ENCODE measurements around the gene MRPS2.
"Not testable (repeated sequence)": the region's sequence is repeated elsewhere in the genome, so short reads cannot be mapped to it uniquely, and the experiment has no call there.

Gene MRPS2

GRCh38 chr9:135533113-135533512 lies 32.6 kb downstream of the MRPS2 start:
- H3K4me1 ChIP-seq (ENCODE audit: control insufficient read depth, insufficient read depth, low read length), result no peaks in the 10 kb centered on the region
- H3K9me3 ChIP-seq (ENCODE audit: control insufficient read depth, low read length), result peaks cover 4% of the 10 kb centered on the region
- H3K36me3 ChIP-seq (ENCODE audit: control insufficient read depth, insufficient read depth, low read length, severe bottlenecking), result no peaks in the 10 kb centered on the region
- H3K4me3 ChIP-seq (ENCODE audit: low read length), result no peak overlapping the region
- no peak for DNase-seq (ENCODE audit: low read depth)
- no peak overlapping the region for H3K9ac ChIP-seq (ENCODE audit: low read length)
- H3K27me3 ChIP-seq (replicated peaks; ENCODE audit: control insufficient read depth, insufficient read depth, low read length), result peaks cover 32% of the 10 kb centered on the region

DNA sequence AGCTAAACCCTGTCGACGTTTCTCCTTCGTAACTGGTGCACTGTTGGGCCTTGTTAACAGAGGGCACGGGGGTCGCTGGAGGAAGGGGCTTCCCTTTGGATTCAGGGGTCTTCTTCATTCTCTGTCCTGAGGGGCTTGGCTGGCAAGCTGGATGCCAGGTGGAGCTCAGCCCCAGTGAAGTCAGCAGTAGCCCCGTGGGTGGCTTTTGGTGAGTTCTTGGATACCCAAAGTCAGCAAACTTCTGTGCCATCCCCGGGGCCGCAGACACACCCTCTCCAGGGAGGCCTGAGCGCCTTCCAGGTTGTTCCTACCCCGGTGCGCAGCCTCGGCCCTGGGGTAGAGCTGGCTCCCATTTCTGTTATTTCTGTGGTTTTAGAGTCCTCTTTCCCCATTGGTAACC lies 33.2 kb downstream of the MRPS2 start:
- no peak overlapping the region for H3K4me3 ChIP-seq (ENCODE audit: low read length)
- peaks cover 4% of the 10 kb centered on the region for H3K9me3 ChIP-seq (ENCODE audit: control insufficient read depth, low read length)
- no peaks in the 10 kb centered on the region for H3K4me1 ChIP-seq (ENCODE audit: control insufficient read depth, insufficient read depth, low read length)
- H3K9ac ChIP-seq (ENCODE audit: low read length), result no peak overlapping the region
- H3K27me3 ChIP-seq (replicated peaks; ENCODE audit: control insufficient read depth, insufficient read depth, low read length), result peaks cover 29% of the 10 kb centered on the region
- no peak for DNase-seq (ENCODE audit: low read depth)
- no peaks in the 10 kb centered on the region for H3K36me3 ChIP-seq (ENCODE audit: control insufficient read depth, insufficient read depth, low read length, severe bottlenecking)

GRCh38 chr9:135534192-135534711 lies 33.8 kb downstream of the MRPS2 start:
- H3K27me3 ChIP-seq (replicated peaks; ENCODE audit: control insufficient read depth, insufficient read depth, low read length), result peaks cover 33% of the 10 kb centered on the region
- H3K36me3 ChIP-seq (ENCODE audit: control insufficient read depth, insufficient read depth, low read length, severe bottlenecking); H3K4me3 ChIP-seq (ENCODE audit: low read length); DNase-seq (ENCODE audit: low read depth); H3K9ac ChIP-seq (ENCODE audit: low read length); H3K9me3 ChIP-seq (ENCODE audit: control insufficient read depth, low read length); H3K4me1 ChIP-seq (ENCODE audit: control insufficient read depth, insufficient read depth, low read length): not testable (repeated sequence)

GRCh38 chr9:135534826-135535225 lies 34.3 kb downstream of the MRPS2 start:
- not testable (repeated sequence) for H3K9me3 ChIP-seq (ENCODE audit: control insufficient read depth, low read length); H3K9ac ChIP-seq (ENCODE audit: low read length); H3K4me3 ChIP-seq (ENCODE audit: low read length); H3K36me3 ChIP-seq (ENCODE audit: control insufficient read depth, insufficient read depth, low read length, severe bottlenecking); H3K4me1 ChIP-seq (ENCODE audit: control insufficient read depth, insufficient read depth, low read length); DNase-seq (ENCODE audit: low read depth)
- peaks cover 31% of the 10 kb centered on the region for H3K27me3 ChIP-seq (replicated peaks; ENCODE audit: control insufficient read depth, insufficient read depth, low read length)

GRCh38 chr9:135535631-135536030 lies 35.1 kb downstream of the MRPS2 start:
- H3K9me3 ChIP-seq (ENCODE audit: control insufficient read depth, low read length); H3K4me3 ChIP-seq (ENCODE audit: low read length); H3K9ac ChIP-seq (ENCODE audit: low read length); H3K36me3 ChIP-seq (ENCODE audit: control insufficient read depth, insufficient read depth, low read length, severe bottlenecking); DNase-seq (ENCODE audit: low read depth); H3K4me1 ChIP-seq (ENCODE audit: control insufficient read depth, insufficient read depth, low read length): not testable (repeated sequence)
- H3K27me3 ChIP-seq (replicated peaks; ENCODE audit: control insufficient read depth, insufficient read depth, low read length), result peaks cover 27% of the 10 kb centered on the region

- no peaks in the 10 kb centered on the region for H3K9me3 ChIP-seq (ENCODE audit: control insufficient read depth, low read length)
- no peak overlapping the region for H3K4me3 ChIP-seq (ENCODE audit: low read length)
- peak; percentile 58 for DNase-seq (ENCODE audit: low read depth)
- H3K27me3 ChIP-seq (replicated peaks; ENCODE audit: control insufficient read depth, insufficient read depth, low read length), result peaks cover 28% of the 10 kb centered on the region
- no peaks in the 10 kb centered on the region for H3K4me1 ChIP-seq (ENCODE audit: control insufficient read depth, insufficient read depth, low read length)
- no peaks in the 10 kb centered on the region for H3K36me3 ChIP-seq (ENCODE audit: control insufficient read depth, insufficient read depth, low read length, severe bottlenecking)
- H3K9ac ChIP-seq (ENCODE audit: low read length), result no peak overlapping the region
These were observed 35.7 kb downstream of the MRPS2 start for GRCh38 chr9:135536216-135536615.

GRCh38 chr9:135543262-135543894 lies 42.9 kb downstream of the MRPS2 start:
- H3K36me3 ChIP-seq (ENCODE audit: control insufficient read depth, insufficient read depth, low read length, severe bottlenecking); H3K4me1 ChIP-seq (ENCODE audit: control insufficient read depth, insufficient read depth, low read length); H3K4me3 ChIP-seq (ENCODE audit: low read length); H3K9me3 ChIP-seq (ENCODE audit: control insufficient read depth, low read length); H3K9ac ChIP-seq (ENCODE audit: low read length): not testable (repeated sequence)
- peak; percentile 14 for DNase-seq (ENCODE audit: low read depth)
- peaks cover 15% of the 10 kb centered on the region for H3K27me3 ChIP-seq (replicated peaks; ENCODE audit: control insufficient read depth, insufficient read depth, low read length)

DNA sequence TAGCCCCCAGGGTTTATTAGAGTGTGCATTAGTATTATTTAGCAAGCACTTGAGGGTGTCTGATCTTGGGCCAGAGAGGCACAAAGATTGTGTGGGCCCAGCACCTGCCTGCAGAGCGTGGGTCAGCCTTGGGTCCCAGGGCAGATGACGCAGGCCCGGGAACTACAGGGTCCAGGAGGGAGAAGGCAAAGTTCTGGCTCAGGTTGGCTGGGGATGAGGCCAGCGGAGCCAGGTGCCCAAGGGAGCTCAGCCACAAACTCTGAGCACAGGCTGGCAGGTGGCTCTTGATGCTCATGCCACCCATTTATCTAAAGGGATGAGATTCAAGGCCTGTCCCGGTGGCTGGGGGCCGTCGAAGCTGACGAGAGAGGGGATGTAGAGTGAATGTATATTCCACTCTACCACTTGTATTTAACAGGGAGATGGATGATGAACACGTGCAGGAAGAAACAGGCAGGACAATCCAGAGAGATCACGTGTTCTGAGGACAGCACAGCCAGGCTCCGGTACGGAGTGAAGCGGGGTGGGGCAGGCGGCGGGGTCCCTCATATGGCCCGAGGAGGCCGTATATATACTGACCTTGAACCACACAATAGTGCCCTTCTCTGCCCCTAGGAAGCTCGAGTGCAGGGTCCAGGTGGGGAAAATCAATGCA lies 44.6 kb downstream of the MRPS2 start:
- DNase-seq (ENCODE audit: low read depth), result no peak
- Histone ChIP-seq H3K4me3 (ENCODE audit: low read length) (no peak overlapping the region), H3K27me3 (replicated peaks; ENCODE audit: control insufficient read depth, insufficient read depth, low read length) (peaks cover 8% of the 10 kb centered on the region), H3K36me3 (ENCODE audit: control insufficient read depth, insufficient read depth, low read length, severe bottlenecking) (no peaks in the 10 kb centered on the region), H3K9me3 (ENCODE audit: control insufficient read depth, low read length) (peaks cover 3% of the 10 kb centered on the region), H3K4me1 (ENCODE audit: control insufficient read depth, insufficient read depth, low read length) (no peaks in the 10 kb centered on the region), H3K9ac (ENCODE audit: low read length) (no peak overlapping the region)

DNA sequence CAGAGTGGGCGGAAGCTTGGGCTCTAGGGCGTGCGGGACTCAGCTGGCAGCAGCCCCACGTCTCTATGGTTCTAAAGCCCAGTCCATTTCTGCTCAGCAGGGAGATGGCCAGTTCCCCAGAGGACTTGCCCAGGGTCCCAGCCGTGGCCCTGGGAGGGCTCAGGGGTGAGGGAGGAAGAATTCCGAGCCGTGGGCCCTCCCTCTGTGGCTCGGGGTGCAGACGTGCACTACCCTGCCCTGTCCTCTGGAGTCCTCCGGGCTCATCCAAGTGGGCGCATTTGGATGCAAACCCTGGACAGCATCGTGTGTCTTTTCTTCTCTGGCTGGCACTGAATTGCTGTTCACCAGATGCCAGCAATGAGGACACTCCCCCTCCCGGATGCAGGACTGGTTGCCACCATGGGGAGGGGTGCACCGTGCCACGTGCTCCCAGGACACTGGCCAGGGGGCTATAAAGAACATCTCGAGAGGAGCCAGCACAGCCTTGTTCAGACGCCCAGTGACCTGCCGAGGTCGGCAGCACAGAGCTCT lies 45.2 kb downstream of the MRPS2 start, which contains the start of gene OBP2A:
OBP2A (plus strand) TSS at position 481 of the 531 bp plus-strand sequence. CDS start 55 bp downstream, outside the sequence.
- not testable (repeated sequence) for H3K36me3 ChIP-seq (ENCODE audit: control insufficient read depth, insufficient read depth, low read length, severe bottlenecking); H3K4me3 ChIP-seq (ENCODE audit: low read length); DNase-seq (ENCODE audit: low read depth); H3K4me1 ChIP-seq (ENCODE audit: control insufficient read depth, insufficient read depth, low read length); H3K9ac ChIP-seq (ENCODE audit: low read length); H3K9me3 ChIP-seq (ENCODE audit: control insufficient read depth, low read length)
- H3K27me3 ChIP-seq (replicated peaks; ENCODE audit: control insufficient read depth, insufficient read depth, low read length), result peaks cover 11% of the 10 kb centered on the region

DNA sequence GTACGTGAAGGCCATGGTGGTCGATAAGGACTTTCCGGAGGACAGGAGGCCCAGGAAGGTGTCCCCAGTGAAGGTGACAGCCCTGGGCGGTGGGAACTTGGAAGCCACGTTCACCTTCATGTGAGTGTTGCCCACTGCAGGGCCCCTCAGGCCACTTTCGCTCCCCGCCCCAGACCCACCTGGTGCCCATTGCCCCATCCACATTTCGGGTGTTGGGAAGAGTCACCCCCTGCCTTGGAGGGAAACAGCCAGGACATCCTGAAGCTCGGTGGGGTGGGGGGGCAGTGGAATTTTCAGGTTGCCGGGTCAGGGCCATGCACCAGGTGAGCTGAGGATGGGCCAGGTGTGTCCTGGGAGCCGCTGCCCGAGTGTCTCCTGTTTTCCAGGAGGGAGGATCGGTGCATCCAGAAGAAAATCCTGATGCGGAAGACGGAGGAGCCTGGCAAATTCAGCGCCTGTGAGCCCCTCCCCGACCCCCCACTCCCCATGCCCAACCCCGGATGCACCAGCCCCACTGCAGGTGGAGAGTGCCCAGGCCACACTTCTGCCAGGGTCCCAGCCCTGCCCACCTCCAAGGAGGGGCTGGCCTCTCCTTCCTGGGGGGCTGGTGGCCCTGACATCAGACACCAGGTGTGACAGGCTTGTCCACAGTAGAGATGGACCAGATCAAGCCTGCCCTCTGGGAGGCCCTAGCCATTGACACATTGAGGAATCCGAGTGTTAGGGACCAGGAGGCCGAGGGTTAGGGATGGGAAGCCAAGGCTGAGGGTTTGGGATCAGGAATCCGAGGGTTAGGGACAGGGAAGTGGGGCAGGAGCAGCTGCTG lies 46.5 kb downstream of the MRPS2 start:
- not testable (repeated sequence) for H3K4me1 ChIP-seq (ENCODE audit: control insufficient read depth, insufficient read depth, low read length); H3K4me3 ChIP-seq (ENCODE audit: low read length); H3K36me3 ChIP-seq (ENCODE audit: control insufficient read depth, insufficient read depth, low read length, severe bottlenecking); DNase-seq (ENCODE audit: low read depth); H3K9ac ChIP-seq (ENCODE audit: low read length); H3K9me3 ChIP-seq (ENCODE audit: control insufficient read depth, low read length)
- H3K27me3 ChIP-seq (replicated peaks; ENCODE audit: control insufficient read depth, insufficient read depth, low read length), result peaks cover 15% of the 10 kb centered on the region
